ENCODE data around the gene TNFAIP2.

- TF ChIP-seq CTCF (IDR thresholded peaks at IDR 0.05; ENCODE audit: low read length) = no peak
- TF ChIP-seq EZH2 (IDR thresholded peaks at IDR 0.05; ENCODE audit: borderline replicate concordance, low read length) = no peak
Measured at GRCh38 chr14:103135333-103136260, 12.3 kb downstream of the TNFAIP2 start.

All from OCI-LY1 (cell line).